ENCODE measurements around the gene ZNF346. TPM values are rescaled to one million over a fixed set of nuclear protein-coding genes. Genes with fewer than 3 reads are reported as not detected.
A peak's percentile ranks its signal among the peaks of the same experiment; 100 is the strongest.

The ZNF346 gene
- polyA plus RNA-seq, 1 donor from 2014 or later = 17.7 TPM

- Mint-ChIP-seq H3K4me3 (no peak overlapping the region), H3K4me1 (peaks cover 12 to 15% (median 14%) of the 10 kb centered on the region in 3 donors), H3K36me3 (no peaks in the 10 kb centered on the region), H3K9me3 (no peaks in the 10 kb centered on the region), H3K27ac (peak overlapping the region in 1 of 3 donors; percentile 20), H3K27me3 (no peaks in the 10 kb centered on the region)
Observed at GRCh38 chr5:177122566-177122965, 100.1 kb downstream of the ZNF346 start.

GRCh38 chr5:177123789-177124485 lies 101.4 kb downstream of the ZNF346 start:
- Mint-ChIP-seq H3K27ac (peak overlapping the region; percentile 4 to 88 (median 20)), H3K36me3 (no peaks in the 10 kb centered on the region), H3K27me3 (no peaks in the 10 kb centered on the region), H3K4me3 (peak overlapping the region; percentile 76 to 88 (median 84)), H3K9me3 (no peaks in the 10 kb centered on the region), H3K4me1 (peaks cover 17 to 23% (median 23%) of the 10 kb centered on the region in 3 donors)

GRCh38 chr5:177124486-177124991 lies 102.0 kb downstream of the ZNF346 start:
- no peaks in the 10 kb centered on the region for H3K9me3 Mint-ChIP-seq
- H3K27me3 Mint-ChIP-seq = no peaks in the 10 kb centered on the region
- no peaks in the 10 kb centered on the region for H3K36me3 Mint-ChIP-seq
- peak overlapping the region; percentile 76 to 88 (median 84) for H3K4me3 Mint-ChIP-seq
- H3K4me1 Mint-ChIP-seq = peaks cover 23 to 29% (median 26%) of the 10 kb centered on the region in 3 donors
- peak overlapping the region in 1 of 3 donors; percentile 88 for H3K27ac Mint-ChIP-seq

- no peaks in the 10 kb centered on the region for H3K27me3 Mint-ChIP-seq
- H3K36me3 Mint-ChIP-seq = no peaks in the 10 kb centered on the region
- no peak overlapping the region for H3K4me3 Mint-ChIP-seq
- peaks cover 26 to 36% (median 33%) of the 10 kb centered on the region in 3 donors for H3K4me1 Mint-ChIP-seq
- no peak overlapping the region for H3K27ac Mint-ChIP-seq
- H3K9me3 Mint-ChIP-seq = no peaks in the 10 kb centered on the region
Observed at GRCh38 chr5:177126771-177127170, 104.3 kb downstream of the ZNF346 start.

- H3K9me3 Mint-ChIP-seq = no peaks in the 10 kb centered on the region
- no peaks in the 10 kb centered on the region for H3K36me3 Mint-ChIP-seq
- no peaks in the 10 kb centered on the region for H3K27me3 Mint-ChIP-seq
- peaks cover 24 to 36% (median 33%) of the 10 kb centered on the region in 3 donors for H3K4me1 Mint-ChIP-seq
- peak overlapping the region in 2 of 4 donors; percentile 15 to 59 for H3K4me3 Mint-ChIP-seq
- peak overlapping the region in 2 of 3 donors; percentile 77 to 78 for H3K27ac Mint-ChIP-seq
Observed at GRCh38 chr5:177128551-177128981, 106.1 kb downstream of the ZNF346 start.

GRCh38 chr5:177130211-177131018 lies 107.9 kb downstream of the ZNF346 start:
- Mint-ChIP-seq H3K4me3 (peak overlapping the region in 2 of 4 donors; percentile 9 to 59), H3K27ac (peak overlapping the region; percentile 49 to 77 (median 52)), H3K27me3 (no peaks in the 10 kb centered on the region), H3K9me3 (no peaks in the 10 kb centered on the region), H3K4me1 (peaks cover 20 to 32% (median 29%) of the 10 kb centered on the region in 3 donors), H3K36me3 (peaks cover 1% of the 10 kb centered on the region)

Other genes starting within 250 kb of the ZNF346 start
- gene UNC5A, start 212.1 kb upstream of the ZNF346 start, polyA plus RNA-seq = not detected
- not detected for gene HK3, start 123.3 kb upstream of the ZNF346 start, polyA plus RNA-seq
- 37.3 TPM for gene UIMC1, start 15.9 kb upstream of the ZNF346 start, polyA plus RNA-seq
- gene FGFR4, start 64.2 kb downstream of the ZNF346 start, polyA plus RNA-seq = 0.38 TPM
- 68.5 TPM for gene NSD1, start 111.1 kb downstream of the ZNF346 start, polyA plus RNA-seq

Measured in IgD-negative memory B cell (primary cell).